ENCODE measurements around the gene NEFH.
A peak's percentile ranks its signal among the peaks of the same experiment; 100 is the strongest.
"Not testable (repeated sequence)": the region's sequence is repeated elsewhere in the genome, so short reads cannot be mapped to it uniquely, and the experiment has no call there.

NEFH gene

DNA sequence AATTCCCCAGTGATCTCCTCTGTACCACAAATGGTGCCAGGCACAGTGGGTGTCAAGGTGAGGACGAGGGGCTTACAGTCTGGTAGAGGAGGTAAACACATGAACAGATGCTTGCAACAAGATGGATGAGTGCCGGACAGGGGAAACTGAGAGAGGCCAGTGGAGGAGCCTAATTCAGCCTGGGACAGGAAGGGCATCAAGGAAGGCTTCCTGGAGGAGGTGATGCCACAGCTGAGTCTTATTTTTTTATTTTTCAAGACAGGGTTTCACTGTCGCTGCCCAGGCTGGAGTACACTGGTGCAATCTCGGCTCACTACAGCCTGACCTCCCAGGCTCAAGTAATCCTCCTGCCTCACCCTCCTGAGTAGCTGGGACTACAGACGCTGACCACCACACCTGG is 18.8 kb upstream of the NEFH start:
- no peak for DNase-seq (ENCODE audit: low read depth in 2 of 2)

DNA sequence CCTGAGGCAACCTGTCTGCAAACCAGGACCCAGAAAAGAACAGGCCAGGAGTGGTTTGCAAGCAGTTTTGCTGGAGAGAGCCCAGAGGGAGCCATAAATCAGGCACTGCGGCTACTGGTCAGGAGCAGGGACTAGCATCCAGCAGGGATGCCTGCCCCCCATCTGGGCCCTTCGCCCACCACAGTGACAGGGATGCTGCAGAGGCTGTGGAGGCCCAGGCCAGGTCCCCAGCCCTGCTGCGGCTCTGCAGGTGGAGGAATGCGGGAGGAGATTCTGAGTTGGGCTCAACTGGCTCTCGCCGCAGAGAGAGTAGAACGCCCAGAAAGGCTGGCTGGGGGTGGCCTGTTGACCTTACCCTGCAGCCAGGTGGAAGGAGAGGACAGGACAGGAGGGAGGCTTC is 16.4 kb upstream of the NEFH start:
- no peak for DNase-seq (ENCODE audit: low read depth in 2 of 2)

DNA sequence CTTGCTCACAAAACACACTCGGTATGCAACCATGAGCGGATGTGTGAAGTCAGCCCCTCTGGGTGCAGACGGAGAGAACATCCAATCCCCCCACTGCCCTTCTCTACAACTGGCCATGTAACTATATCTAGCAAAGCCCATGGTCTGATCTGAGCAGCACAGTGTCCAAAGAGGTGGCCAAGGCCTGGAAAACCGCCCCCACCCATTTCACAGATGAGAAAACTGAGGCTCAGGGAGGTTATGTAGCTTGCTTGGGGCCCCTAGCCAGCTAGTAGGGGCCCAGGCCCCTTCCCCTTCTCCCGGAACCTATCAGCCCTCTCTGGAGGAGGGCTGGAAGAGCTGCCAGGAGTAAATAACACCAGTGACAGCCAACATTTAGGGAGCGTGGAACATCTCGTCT is 15.4 kb upstream of the NEFH start:
- no peak for DNase-seq (ENCODE audit: low read depth in 2 of 2)

DNA sequence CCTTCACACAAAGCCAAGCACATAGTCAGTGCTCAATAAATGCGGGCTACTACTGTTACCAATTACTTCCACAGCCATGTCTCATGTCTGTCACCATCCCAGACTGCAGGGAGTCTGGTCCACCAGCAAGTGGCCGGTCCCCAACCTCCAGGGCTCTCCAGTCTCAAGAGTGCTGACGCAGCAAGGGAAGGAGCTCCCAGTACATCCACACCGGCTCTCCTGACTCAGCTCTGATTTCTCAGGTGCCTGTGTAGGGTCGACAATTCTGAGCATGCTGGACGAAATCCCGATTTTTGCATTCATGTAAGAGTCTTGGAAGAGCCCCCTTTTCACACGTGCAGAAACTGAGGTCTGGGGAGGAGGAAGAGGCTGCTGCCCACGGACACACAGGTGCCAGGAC is 10.3 kb upstream of the NEFH start:
- DNase-seq (ENCODE audit: low read depth in 2 of 2) = no peak

DNA sequence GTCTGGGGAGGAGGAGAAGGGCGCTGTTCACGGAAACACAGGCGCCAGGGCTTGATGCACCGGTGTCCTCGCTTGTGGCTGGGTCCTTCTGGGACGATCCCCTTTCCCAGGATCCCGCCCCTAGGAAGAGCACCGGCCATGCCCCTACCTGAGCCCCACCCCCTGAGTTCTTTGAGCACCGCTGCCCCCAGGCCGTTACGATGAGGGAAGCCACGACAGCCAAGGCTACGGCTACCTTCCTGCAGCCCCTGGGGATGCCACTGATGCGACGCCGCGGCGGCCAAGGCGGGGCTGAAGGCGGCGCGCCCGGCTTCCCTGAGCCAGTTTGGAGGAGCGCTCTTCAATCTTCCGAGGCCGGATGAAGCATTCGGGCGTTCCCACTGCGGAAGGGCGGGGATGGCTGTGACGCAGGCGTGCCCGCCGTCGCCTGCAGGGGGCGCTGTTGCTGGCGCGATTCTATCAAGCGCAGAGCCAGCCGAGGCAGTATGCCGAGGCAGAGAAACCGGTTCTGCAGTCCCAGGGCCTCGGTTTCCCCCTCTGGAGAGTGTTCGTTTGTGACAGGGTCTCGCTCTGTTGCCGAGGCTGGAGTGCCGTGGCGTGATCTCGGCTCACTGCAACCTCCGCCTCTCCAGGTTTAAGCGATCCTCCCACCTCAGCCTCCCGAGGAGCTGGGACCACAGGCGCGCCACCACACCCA is 9.7 kb upstream of the NEFH start:
- peak; percentile 43 to 70 for DNase-seq (ENCODE audit: low read depth in 2 of 2)

DNA sequence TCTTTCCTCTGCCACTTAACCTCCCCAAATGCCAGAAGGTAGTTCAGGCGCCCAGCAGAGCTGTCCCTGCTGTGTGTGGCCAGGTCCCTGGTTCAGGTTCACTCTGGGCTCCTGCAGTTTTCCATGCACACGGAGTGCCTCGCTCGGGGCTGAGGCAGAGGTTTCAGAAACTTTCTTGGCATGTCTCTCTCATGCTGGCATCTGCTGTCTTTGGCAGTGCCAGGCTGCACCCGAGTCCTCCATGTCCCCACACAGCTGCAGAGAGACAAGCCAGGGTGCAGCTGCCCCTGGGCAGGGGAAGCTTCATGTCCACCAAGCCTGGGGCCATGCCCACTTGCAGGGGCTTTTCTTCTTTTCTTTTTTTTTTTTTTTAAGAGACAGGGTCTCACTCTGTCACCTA is 7.0 kb upstream of the NEFH start:
- no peak for DNase-seq (ENCODE audit: low read depth in 2 of 2)

DNA sequence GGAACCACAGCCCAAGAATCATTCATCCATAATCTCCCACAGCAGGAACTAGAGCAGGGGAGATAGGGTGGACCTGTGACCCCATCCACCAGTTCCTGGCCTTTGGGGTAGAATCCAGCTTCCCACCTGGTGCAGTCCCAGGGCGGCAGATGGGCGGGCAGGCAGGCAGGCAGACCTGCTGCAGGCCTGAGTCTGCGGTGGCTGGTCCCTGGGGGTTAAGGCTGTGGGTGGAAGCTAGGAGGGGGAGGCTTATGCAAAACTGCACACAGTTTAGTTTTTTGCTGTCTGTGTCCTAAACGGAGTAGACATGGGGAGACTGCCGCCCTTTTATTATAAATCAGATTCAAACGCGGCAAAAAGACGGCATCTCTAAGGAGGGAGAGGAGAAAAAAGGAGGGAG is 4.5 kb upstream of the NEFH start:
- no peak for DNase-seq (ENCODE audit: low read depth in 2 of 2)

DNA sequence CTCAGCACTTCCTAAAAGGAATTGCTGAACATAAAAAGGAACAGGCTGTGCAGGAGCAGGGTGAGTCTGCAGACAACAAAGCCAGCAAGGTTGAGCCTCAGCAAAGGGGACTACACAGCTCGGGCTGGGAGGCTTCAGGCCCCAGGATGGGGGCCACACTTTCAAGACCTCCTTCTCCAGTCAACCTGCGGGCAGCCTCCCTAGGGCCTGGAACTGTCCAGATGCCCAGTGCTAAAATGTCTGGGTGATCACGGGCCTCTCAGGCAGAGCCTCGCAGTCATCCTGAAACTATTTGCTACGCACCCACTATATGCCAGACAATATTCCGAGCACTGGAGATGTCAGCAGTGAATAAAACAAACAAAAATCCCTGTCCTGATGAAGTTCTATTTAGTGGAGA is 3.9 kb upstream of the NEFH start:
- DNase-seq (ENCODE audit: low read depth in 2 of 2) = no peak

DNA sequence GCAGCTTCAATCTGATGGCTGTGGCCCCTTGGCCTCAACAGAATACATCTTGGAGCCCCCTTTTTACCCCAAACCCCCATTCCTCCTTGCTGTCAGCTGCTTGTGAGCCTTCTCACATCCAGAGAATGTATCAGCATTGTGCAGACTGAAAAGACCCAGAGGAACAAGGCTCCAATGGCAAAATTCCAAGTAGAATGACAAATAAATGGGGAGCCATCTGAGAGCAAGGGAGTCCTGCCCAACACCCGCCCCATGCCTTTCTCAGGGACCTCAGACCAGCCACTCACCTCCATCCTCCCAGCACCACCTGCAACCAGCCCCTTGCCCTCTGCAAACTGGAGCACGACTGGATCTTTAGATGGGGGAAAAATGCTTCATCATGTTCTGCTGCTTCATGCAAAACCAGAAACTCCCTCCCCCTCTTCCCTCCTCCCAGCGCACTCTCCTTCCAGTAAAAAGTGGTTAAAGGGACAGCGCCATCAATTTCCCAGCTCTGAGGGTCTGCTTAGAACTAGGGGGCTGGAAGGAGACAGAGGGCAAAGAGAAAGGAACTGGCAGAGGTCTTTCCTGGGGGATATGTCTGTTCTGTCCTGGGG is 2.2 kb upstream of the NEFH start:
- no peak for DNase-seq (ENCODE audit: low read depth in 2 of 2)

DNA sequence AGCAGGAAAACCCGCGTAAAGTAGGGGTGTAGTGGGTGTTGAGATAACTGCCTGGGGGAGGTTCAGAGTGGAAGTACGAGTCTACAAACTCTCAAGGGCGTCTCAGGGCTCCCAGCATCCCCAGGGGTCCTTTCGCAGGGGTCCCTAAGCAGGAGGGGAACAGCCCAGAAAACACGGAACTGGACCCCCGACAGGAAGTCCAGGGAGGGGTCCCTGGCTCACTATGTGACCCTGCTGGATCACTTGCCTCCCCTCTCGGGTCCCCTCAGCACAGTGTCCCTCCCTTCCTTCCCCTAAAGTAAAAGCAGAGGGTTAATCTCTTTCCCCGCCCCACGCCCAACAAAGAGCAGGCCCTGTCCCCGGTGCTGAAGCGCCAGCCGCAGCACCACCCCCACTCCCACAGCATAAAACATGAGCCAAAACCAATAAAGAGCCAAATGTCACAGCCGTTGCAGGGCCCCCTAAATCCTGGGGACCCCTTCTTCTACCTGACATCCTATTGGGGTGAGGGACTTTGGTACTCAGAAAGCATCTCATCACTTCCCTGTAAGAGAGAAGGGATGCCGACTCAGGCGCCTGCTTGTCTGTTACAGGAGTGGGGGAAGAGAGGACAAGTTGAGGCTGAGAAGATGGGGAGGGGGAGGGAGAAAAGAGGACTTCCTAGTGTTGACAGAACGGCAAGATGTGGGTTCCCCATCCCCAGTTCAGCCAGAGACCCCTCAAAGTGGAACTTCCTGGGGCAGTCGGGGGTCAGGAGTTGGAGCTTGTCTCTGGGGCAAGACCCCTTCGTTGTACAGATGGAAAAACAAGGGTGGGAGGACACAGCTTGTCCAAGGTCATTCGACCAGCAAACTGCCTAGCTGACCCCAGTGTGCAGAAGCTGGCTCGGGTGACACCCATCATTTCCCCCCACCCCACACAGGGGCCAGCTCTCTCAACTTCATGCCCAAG is 1.4 kb upstream of the NEFH start:
- DNase-seq (ENCODE audit: low read depth in 2 of 2) = no peak

DNA sequence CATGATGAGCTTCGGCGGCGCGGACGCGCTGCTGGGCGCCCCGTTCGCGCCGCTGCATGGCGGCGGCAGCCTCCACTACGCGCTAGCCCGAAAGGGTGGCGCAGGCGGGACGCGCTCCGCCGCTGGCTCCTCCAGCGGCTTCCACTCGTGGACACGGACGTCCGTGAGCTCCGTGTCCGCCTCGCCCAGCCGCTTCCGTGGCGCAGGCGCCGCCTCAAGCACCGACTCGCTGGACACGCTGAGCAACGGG is 169 bp downstream of the NEFH start:
- no peak for DNase-seq (ENCODE audit: low read depth in 2 of 2)

DNA sequence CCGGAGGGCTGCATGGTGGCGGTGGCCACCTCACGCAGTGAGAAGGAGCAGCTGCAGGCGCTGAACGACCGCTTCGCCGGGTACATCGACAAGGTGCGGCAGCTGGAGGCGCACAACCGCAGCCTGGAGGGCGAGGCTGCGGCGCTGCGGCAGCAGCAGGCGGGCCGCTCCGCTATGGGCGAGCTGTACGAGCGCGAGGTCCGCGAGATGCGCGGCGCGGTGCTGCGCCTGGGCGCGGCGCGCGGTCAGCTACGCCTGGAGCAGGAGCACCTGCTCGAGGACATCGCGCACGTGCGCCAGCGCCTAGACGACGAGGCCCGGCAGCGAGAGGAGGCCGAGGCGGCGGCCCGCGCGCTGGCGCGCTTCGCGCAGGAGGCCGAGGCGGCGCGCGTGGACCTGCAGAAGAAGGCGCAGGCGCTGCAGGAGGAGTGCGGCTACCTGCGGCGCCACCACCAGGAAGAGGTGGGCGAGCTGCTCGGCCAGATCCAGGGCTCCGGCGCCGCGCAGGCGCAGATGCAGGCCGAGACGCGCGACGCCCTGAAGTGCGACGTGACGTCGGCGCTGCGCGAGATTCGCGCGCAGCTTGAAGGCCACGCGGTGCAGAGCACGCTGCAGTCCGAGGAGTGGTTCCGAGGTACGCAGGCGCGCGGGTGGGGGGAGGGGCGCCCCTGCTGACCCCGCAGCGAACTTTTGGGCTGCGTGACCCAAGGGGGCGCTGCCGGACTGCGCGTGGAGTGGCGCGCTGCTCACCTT is 670 bp downstream of the NEFH start:
- DNase-seq (ENCODE audit: low read depth in 2 of 2) = peak in 1 of 2 experiments; percentile 11

DNA sequence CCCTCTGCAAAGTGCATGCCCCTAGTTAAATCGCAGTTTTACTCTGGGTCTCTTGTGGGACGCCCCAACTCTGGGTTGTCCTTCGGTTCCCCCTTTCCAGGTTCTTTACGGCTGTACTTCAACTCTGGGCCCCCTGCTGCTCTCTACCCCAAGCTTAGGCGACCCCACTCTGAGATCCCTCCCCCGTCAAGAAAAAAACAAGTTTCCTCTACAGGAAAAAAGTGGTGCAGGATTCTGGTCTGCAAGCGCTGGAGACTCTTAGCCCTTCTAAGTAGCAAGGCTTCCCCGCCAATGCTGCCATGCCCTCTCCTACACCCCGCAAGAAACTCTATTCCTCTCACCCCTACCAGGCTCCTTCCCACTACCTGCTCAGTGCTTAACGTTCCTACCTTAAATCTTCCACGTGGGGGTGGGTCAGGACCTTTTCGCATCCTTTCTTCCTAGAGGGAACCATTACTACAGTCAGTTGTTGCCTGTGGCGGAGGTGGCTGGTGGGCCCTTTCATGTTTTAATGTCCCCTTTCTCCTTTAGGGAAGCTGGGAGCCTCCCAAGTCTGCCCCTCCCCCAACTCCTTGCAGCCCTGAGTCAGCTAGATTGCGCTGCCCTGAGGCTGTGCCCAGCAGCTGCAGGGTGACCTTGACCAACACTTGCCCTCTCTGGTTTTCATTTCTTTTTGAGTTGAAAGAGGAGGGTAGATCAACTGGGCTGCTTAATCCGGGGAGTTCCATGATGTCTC is 1.4 kb downstream of the NEFH start:
- no peak for DNase-seq (ENCODE audit: low read depth in 2 of 2)

DNA sequence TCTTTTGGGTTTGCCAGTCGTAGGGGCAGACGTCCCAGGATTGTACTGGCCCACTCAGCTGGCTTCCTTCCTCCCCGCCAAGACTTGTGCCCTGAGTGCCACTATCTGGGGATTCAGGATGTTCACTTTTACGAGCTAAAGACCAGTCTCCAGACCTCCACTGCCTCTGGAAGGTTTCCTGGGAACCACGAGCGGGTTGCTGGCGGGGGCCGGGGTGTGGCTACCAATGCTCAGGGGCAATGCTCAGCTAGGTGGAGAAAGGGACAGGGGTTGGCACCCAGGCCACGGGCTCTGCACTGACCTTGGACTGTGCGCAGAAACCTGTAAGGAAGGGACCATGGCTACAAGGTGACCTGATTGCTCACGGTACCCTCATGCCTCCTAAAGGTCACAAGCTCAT is 2.2 kb downstream of the NEFH start:
- no peak for DNase-seq (ENCODE audit: low read depth in 2 of 2)

DNA sequence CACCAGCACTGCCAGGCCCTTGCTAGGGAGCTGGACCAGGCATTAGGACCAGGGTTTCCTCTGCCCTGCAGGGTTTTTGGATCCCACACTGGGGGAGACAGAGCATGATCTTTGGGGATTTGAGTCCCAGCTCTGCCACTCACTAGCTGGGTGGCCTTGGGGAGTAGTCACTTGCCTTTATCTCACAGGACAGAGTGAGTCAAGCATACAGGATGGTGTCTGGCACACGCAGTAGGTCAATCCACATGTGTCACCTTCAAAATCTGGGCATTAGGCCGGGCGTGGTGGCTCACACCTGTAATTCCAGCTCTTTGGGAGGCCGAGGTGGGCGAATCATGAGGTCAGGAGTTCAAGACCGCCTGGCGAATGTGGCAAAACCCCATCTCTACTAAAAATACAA is 2.7 kb downstream of the NEFH start:
- DNase-seq (ENCODE audit: low read depth in 2 of 2) = no peak

DNA sequence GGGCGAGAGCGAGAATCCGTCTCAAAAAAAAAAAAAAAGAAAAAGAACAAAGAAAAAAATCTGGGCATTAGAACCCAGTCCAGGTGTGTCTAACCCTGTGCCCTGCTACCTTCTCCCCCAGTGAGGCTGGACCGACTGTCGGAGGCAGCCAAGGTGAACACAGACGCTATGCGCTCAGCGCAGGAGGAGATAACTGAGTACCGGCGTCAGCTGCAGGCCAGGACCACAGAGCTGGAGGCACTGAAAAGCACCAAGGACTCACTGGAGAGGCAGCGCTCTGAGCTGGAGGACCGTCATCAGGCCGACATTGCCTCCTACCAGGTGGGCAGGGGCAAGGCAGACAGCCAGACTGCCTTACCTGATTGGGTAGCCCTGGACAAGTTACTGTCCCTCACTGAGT is 3.2 kb downstream of the NEFH start:
- DNase-seq (ENCODE audit: low read depth in 2 of 2) = no peak

DNA sequence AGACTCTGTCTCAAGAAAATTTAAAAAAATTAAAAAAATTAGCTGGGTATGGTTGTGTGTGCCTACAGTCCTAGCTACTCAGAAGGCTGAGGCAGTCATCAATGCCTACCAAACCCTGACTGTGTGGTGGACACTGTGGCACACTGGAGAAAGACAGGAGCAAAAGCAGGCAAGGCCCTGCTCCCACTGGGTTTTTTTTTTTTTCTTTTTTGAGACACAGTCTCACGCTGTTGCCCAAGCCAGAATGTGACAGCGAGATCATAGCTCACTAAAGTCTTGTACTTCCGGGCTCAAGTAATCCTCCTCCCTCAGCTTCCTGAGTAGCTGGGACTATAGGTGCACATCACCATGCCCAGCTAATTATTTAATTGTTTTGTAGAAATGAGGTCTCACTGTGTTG is 4.6 kb downstream of the NEFH start:
- DNase-seq (ENCODE audit: low read depth in 2 of 2) = no peak

DNA sequence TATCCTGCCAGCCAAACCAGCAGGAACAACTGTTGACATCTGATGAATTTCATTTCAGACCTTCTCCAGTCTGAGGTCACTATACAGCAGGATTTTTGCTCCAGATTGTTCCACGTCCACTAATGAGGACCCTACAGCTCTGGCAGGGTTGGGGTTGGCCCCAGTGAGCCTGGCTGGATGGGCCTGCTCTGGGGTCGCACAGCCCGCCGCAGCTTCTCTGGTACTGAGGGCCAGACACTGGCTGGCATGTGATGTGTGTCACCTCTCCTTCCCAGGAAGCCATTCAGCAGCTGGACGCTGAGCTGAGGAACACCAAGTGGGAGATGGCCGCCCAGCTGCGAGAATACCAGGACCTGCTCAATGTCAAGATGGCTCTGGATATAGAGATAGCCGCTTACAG is 5.4 kb downstream of the NEFH start:
- DNase-seq (ENCODE audit: low read depth in 2 of 2) = no peak

DNA sequence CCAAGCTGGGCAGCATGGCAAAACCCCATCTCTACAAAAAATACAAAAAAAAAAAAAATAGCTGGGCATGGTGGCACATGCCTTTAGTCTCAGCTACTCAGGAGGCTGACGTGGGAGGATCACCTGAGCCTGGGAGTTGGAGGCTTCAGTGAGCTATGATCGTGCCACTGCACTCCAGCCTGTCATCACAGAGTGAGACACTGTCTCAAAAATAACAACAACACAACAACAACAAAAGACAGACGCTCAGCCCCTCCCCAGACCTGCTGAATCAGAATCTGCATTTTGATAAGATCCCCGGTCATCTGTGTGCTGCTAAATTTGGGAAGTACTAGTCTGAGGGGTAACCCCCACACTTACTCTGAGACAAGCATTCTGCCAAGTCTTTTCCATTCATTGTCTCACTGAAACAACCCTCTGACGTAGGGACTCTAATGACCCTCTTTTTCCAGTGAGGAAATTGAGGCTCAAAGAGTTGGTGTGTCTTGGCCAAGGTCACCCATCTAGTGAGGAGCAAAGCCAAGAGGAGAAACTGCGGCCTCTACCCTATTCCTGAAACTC is 7.5 kb downstream of the NEFH start:
- no peak for DNase-seq (ENCODE audit: low read depth in 2 of 2)

DNA sequence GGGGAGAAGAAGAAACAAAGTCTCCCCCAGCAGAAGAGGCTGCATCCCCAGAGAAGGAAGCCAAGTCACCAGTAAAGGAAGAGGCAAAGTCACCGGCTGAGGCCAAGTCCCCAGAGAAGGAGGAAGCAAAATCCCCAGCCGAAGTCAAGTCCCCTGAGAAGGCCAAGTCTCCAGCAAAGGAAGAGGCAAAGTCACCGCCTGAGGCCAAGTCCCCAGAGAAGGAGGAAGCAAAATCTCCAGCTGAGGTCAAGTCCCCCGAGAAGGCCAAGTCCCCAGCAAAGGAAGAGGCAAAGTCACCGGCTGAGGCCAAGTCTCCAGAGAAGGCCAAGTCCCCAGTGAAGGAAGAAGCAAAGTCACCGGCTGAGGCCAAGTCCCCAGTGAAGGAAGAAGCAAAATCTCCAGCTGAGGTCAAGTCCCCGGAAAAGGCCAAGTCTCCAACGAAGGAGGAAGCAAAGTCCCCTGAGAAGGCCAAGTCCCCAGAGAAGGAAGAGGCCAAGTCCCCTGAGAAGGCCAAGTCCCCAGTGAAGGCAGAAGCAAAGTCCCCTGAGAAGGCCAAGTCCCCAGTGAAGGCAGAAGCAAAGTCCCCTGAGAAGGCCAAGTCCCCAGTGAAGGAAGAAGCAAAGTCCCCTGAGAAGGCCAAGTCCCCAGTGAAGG is 9.2 kb downstream of the NEFH start:
- not testable (repeated sequence) for DNase-seq (ENCODE audit: low read depth in 2 of 2)

DNA sequence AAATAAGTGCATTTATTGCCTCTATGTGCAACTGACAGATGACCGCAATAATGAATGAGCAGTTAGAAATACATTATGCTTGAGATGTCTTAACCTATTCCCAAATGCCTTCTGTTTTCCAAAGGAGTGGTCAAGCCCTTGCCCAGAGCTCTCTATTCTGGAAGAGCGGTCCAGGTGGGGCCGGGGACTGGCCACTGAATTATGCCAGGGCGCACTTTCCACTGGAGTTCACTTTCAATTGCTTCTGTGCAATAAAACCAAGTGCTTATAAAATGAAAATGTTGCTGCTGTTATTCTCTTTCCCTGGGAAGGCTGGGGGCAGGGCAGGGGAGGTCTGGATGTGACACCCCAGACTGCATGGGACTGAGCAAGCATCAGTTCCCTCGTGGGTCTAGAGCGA is 11.0 kb downstream of the NEFH start:
- DNase-seq (ENCODE audit: low read depth in 2 of 2) = no peak
